Neural cell (in vitro differentiated cells): ENCODE results near the gene MOGAT2.

Source experiments
- POLR2AphosphoS5 ChIP-seq: IDR thresholded peaks from 2 replicates; pipeline ENCODE4 v1.6.1; 2012
- RAD21 ChIP-seq: fragments of 450-650 bp; conservative IDR thresholded peaks from 2 replicates; pipeline ENCODE4 v1.6.1; 2014; ENCODE audit warnings: antibody characterized with exemption, mild to moderate bottlenecking, moderate library complexity
- TAF1 ChIP-seq: IDR thresholded peaks from 2 replicates; pipeline ENCODE4 v1.6.1; 2012; ENCODE audit warnings: low read depth
- TF ChIP-seq, protein P1 (sequence below): fragments of 450-650 bp; IDR thresholded peaks from 2 replicates; pipeline ENCODE4 v1.5.1; 2014; ENCODE audit warnings: antibody characterized with exemption, mild to moderate bottlenecking, moderate library complexity; ENCODE audit not compliant: poor library complexity, severe bottlenecking
- TF ChIP-seq, protein P2 (sequence below): IDR thresholded peaks from 2 replicates; pipeline ENCODE4 v1.6.1; 2012; ENCODE audit warnings: borderline replicate concordance

DNA sequence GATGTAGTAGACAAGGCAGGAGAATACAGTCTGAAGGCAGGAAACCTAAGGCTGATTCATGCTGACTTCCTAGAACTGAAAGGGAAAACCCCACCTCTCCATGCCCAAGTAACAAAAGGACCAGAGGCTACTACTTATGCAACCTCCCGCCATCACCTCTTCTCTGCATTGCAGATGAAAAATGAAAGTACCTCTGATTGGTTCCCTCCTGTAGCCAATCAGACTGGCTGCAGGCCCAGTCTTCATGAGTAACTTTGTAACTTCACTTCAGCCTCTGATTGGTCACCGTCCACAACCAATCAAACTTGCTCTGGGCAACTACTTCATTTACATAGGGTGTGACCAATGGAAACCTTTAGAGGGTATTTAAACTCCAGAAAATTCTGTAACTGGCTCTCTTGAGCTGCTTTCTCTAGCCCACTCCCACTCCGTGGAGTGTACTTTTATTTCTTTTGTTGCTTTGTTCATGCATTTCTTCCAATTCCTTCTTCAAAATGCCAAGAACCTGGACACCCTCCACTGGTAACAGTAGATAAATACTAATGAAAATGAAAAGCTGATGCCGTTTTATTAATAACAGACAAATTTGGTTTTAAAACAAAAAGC, 43.6 kb upstream of the MOGAT2 start:
- TF ChIP-seq, protein P1, sequence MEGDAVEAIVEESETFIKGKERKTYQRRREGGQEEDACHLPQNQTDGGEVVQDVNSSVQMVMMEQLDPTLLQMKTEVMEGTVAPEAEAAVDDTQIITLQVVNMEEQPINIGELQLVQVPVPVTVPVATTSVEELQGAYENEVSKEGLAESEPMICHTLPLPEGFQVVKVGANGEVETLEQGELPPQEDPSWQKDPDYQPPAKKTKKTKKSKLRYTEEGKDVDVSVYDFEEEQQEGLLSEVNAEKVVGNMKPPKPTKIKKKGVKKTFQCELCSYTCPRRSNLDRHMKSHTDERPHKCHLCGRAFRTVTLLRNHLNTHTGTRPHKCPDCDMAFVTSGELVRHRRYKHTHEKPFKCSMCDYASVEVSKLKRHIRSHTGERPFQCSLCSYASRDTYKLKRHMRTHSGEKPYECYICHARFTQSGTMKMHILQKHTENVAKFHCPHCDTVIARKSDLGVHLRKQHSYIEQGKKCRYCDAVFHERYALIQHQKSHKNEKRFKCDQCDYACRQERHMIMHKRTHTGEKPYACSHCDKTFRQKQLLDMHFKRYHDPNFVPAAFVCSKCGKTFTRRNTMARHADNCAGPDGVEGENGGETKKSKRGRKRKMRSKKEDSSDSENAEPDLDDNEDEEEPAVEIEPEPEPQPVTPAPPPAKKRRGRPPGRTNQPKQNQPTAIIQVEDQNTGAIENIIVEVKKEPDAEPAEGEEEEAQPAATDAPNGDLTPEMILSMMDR: no peak
- TF ChIP-seq, protein P2, sequence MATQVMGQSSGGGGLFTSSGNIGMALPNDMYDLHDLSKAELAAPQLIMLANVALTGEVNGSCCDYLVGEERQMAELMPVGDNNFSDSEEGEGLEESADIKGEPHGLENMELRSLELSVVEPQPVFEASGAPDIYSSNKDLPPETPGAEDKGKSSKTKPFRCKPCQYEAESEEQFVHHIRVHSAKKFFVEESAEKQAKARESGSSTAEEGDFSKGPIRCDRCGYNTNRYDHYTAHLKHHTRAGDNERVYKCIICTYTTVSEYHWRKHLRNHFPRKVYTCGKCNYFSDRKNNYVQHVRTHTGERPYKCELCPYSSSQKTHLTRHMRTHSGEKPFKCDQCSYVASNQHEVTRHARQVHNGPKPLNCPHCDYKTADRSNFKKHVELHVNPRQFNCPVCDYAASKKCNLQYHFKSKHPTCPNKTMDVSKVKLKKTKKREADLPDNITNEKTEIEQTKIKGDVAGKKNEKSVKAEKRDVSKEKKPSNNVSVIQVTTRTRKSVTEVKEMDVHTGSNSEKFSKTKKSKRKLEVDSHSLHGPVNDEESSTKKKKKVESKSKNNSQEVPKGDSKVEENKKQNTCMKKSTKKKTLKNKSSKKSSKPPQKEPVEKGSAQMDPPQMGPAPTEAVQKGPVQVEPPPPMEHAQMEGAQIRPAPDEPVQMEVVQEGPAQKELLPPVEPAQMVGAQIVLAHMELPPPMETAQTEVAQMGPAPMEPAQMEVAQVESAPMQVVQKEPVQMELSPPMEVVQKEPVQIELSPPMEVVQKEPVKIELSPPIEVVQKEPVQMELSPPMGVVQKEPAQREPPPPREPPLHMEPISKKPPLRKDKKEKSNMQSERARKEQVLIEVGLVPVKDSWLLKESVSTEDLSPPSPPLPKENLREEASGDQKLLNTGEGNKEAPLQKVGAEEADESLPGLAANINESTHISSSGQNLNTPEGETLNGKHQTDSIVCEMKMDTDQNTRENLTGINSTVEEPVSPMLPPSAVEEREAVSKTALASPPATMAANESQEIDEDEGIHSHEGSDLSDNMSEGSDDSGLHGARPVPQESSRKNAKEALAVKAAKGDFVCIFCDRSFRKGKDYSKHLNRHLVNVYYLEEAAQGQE: no peak
- TF ChIP-seq RAD21 (no peak), TAF1 (no peak), POLR2AphosphoS5 (no peak)
